GM18499 (cell line): ENCODE measurements around the gene ZNF232.
"Not testable (repeated sequence)": the region's sequence is repeated elsewhere in the genome, so short reads cannot be mapped to it uniquely, and the experiment has no call there.

Experiments
- ATAC-seq: cut with Tn5 transposase; IDR thresholded peaks from one replicate; pipeline ENCODE4 v1.9.1; 2021; ENCODE audit warnings: moderate number of reproducible peaks; ENCODE audit not compliant: insufficient read depth, unreplicated experiment

ZNF232 gene

DNA sequence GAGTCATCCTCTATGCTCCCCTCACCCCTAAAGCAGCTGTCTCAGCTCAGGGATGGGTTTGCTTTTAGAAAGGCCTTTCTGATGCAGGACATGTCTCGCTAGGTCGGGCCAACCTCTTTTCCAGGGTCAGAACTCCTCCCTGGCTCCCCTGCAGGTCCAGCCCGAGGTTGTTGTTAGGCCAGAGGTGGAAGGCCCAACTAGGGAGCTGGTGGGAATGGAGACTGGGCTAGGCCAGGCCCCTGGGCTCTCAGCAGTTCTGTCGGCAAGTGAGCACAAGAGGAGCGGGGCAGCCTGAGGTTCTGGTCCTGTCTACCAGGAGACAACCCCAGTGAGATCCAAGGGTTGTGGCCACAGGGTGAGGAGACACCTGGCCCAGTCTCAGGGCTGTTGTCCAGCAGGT, 19.0 kb upstream of the ZNF232 start:
- not testable (repeated sequence) for ATAC-seq

DNA sequence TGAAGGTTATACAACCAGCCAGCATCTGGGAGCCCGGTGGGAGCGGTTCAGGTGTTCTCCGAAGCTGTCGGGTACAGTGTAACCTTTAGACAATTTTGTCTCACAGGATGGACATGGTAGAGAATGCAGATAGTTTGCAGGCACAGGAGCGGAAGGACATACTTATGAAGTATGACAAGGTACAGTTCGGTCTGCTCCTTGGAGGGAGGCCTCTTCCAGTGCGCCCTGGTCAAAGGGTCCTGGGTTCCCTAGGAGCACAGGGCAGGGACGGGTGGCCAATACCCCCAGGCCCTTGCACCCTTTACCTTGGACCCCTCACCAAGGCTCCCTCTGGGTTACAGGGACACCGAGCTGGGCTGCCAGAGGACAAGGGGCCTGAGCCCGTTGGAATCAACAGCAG, 18.6 kb upstream of the ZNF232 start:
- not testable (repeated sequence) for ATAC-seq

DNA sequence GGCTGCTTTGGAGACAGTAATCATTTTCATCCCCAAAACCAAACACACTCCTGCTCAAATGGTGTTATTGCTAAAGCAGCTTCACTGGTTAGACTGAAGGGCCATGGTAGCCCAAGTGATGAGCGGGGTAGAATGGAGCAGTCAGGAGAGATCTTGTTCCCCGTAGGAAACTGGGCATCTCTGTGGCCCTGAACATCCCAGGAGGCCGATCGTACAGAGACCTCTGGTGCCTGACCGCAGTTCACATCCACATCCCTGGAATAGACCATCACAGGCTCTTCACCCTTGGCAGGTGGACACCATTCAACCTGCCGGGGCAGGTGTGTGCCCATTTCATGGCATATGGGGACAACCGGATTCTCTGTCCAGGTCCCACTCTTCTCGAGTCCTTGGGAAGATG, 18.1 kb upstream of the ZNF232 start:
- not testable (repeated sequence) for ATAC-seq

DNA sequence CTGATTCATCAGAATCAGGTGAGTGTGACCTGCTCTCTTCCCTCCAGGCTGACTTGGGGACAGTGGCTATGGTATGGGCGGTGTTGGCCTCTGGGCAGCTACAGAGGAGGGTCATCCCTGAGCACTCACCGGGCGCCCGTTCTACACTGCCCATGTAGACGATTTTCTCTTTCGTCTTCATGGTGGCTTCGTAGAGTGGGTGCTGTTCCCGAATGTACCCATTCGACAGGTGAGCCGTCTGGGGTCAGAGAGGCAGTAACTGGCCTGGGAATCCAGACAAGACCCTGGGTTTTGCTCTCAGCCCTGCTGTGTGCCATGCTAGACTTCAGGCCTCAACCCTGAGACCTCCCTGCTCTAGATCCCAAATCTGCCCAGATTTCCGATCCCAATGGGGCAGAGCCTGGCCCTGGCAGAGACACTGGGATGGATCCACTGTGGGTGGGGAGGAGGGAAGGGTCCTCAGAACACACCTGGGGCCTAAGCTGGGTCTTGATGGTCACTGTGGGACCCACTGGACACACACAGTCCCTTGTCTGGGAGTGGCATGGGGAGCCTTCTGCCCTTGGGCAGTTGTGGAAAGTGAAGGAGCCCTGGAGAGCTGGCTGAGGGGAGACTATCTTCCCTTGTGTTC, 17.3 kb upstream of the ZNF232 start:
- ATAC-seq: no peak

DNA sequence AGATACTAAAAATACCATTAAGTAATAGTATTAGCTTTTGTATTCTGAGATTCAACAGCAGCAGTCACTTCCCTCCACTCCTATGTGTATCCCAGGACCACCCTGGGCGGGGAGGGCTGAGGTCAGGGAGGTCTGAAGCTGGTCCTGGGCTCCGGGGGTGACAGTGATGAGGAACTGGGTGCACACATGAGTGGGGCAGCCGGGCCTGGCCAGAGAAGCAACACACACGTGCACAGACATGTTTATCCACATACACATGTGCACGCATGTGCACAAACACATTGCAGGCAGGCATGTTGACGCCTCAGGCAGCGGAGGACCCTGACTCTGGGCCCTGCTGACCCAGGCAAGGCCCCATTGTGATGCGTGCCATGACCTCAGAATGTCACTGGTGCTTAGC, 16.7 kb upstream of the ZNF232 start:
- ATAC-seq: not testable (repeated sequence)

DNA sequence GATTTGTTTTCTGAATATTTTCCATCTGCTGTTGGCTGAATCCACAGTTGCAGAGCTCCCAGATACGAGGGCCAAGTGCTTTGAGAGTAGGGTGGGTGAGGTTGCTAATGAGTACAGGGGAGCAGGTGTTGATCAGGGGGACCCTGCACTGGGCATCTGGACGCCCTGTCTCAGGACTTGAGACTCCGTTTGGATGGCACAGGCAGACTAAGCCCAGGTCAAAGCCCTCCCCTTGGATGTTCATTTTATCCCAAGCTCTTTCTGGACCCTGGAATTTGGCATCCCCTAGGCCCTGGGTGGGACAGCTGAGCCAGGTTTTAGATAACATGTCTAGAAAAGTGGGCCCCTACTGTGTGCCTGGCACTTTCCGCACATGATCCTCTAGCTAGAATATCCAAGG, 16.2 kb upstream of the ZNF232 start:
- ATAC-seq: no peak

DNA sequence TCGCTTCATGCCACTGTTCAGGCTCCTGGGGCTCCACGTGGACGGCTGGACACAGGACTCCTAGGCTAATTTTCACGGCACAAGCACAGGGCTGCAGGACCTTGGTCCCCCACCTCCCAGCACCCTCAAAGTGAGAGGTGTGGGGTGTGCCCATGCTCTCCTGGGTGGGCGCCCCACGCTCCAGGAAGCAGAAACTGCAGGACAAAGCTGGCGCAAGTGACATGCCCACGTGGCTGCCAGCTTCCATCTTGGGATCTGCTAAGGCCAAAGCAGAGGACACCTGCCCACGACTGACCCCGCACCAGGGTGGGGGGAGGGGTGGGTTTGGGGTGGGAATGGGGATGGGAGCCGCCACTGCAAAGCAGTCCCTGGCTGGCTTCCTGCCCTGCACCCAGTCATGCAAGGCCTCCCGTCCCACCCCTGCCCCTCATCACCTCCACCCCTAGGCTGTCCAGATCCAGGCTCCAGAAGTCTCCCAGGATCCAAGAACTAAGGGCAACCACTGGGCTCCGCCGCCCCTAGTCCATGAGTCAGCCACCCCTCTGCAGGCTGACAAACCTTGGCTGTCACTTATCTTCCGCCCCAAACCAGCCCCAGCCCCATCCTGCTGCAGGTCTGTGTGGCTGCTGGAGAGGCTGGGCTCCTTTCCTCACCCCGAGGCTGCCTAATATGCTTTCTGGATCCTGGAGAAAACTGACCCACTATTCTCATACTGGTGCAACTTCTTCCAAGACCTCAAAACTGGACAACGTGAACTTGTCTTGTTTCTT, 15.2 kb upstream of the ZNF232 start:
- ATAC-seq: no peak

DNA sequence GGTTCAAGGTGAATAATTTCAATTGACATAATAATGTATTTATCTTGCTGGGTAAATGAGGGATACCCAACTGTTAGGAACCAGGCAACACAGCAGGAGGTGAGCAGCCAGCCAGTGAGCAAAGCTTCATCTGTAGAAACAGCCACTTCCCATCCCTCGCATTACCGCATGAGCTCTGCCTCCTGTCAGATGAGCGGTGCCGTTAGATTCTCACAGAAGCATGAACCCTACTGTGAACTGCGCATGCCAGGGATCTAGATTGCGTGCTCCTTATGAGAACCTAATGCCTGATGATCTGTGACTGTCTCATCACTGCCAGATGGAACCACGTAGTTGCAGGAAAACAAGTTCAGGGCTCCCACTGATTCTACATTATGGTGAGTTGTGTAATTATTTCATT, 13.2 kb upstream of the ZNF232 start:
- not testable (repeated sequence) for ATAC-seq

DNA sequence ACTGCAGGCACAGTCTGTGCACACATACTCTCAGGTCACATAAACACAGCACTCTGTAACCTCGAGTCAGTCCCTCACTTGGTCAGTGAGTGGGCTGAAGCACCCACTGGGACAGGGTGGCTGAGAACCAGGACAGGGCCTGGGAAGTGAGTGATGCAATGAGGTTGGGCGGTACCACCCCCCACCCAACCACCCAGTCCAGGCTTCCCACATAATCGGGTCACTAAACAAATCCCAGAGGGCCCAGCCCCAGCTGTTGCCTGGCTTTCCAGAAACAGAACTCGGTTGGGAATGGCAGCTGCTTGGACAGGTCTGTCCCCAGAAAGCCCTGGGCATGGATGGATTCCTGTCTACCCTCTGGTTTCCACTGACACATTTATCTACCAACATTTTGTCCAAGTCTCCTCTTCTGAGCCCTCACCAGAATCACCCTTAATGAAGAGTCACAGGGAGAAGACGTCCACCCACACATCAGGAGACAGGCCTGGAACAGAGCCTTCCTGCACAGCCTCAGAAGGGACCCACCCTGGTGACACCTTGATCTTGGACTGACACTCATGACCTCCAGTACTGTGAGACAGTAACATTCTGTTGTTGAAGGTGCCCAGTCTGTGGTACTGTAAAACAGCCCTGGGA, 12.6 kb upstream of the ZNF232 start:
- not testable (repeated sequence) for ATAC-seq

DNA sequence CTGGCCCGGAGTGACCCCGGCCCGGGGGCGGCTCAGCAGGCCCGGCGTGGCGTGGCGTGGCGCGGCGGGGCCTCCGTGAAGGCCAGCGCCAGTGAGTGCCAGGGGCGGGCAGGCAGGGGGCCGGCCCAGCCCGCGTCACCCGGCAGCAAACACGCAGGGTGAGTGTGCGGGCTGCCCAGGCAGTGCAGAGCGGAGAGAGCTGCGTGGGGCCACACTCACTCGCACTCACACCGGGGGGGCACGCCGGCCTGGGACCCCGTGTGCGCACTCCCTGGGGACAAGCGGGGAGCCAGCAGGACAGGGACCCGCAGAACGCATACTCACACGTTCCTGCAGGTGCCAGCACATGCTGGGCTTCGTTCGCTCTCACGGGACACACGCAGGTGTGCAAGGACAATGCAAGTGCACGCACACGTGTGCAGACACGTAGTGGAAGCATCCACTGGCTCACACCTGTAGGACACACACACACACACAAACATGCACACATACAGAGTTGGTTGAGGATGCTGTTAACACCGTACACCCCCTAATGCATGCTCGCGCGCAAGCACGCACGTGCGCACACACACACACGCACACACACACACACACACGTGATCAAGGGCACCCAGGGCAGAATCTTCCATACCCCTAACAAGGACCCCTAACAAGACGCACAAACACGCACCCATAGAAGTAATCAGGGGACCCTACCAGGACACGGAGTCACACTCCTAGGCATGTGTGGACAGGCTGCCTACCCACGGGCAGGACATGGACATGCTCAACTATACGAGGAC, 11.9 kb upstream of the ZNF232 start:
- ATAC-seq: no peak

DNA sequence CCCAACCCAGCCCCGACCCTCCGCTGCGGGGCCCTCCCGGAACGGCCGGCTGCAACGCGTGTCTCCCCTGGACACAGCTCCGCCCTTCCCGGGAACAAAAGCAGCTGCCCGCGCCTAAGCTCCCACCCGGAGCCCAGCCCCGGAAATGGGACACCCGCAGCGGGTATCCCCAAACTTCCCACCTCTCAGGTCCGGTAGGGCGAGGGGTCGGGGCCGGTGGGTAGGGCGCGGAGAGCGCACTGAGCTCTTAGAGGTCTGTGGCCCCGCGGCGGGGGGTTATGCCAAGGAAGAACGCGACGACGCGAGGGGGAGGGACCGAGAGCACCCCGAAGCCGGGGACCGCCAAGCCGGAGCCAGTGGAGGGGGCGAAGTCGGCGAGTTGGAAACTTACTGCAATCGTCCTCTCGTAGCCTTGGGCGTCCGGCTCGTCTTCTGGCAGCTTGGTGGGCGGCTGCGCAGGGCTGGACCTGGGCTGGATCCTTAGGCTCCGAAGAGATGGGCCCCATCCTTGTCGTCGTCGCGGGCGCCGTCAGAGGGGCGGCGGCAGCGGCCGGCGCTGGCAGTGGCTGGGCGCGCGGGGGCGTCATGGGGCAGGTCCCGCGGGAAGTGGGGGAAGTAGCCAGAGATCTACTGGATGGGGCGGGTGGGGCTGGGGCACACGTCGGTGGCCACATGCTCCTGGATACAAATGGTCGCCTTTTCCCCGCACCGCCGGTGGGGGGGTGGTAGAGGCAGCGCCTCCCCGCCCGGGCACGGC, 11.1 kb upstream of the ZNF232 start:
- ATAC-seq: no peak

DNA sequence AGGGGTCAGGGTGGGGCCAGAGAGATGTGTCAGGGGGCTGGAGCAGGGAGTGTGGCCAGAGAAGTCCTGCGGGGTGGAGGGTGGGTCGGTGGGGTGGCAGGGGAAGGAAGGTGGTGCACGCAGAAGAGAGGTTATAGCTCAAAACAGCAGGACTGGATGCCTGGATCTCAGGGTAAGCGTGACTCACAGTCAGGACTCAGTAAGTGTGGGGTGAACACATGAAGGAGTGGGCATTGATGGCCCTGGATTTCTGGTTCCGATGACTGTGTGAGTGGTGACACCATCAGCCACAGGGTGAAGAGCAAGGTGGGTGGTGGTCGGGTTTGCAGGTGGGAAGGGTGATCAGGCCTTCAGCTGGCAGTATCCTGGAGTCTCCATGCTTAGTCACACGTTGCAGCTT, 10.4 kb upstream of the ZNF232 start:
- ATAC-seq: not testable (repeated sequence)

DNA sequence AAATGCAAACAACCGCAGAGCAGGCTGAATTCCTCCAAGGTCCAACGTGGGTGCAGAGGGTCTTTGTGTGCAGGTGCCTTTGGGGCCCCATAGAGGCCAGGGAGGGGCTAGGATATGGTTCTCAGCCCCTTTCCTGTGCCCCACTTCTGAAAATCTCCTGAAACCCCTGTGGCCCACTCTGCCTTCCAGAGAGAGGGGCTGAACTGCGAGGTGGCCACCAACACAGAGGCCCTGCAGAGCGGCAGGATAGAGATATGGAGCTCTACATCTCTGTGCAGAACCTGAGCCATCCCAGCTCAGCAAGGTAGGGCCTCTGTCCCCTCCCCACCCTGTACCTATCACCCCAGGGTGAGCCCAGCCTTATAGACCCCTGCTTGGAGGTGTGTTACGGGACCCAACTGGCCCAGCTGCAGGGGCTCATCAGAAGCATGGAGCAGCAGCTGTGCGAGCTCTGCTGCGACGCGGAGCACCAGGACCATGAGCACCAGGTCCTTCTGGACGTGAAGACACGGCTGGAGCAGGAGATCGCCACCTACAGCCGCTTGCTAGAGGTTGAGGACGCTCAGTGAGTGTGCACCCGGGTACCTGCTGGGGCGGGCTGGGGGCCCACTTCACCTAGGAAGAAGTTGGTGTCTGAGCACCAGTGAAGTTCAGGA, 9.6 kb upstream of the ZNF232 start:
- ATAC-seq: no peak

DNA sequence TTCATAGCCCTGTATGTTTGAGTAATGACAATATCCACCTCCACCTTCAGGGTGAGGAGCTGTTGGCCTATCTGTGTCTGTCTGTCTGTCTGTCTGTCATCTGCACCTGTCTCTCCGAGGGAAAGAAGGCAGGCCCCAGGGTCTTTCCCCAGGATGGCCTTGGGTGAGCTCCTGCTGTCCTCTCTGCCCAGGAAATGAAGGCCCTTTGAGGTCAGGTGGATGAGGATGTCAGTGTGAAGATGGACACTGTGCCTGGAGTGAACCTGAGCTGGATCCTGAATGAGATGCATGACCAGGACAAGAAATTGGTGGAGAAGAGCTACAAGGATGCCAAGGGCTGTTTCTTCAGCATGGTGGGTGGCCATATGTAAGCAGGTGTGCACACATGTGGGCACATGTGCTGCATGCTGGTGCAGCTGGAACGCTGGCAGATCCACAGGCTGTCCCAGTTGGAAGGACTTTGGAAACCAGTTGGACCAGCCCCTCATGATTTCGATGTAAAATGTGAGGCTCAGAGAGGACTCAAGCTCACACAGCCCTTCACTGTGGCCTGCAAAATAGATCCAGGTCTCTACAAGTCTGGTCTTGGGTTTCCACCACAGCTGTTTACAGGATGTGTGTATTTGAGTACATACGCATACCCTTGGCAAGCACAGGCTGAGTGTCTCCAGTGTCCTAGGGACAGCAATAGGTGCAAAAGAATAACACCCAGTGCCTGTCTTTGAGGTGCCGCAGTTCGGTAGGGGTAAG, 8.9 kb upstream of the ZNF232 start:
- not testable (repeated sequence) for ATAC-seq

DNA sequence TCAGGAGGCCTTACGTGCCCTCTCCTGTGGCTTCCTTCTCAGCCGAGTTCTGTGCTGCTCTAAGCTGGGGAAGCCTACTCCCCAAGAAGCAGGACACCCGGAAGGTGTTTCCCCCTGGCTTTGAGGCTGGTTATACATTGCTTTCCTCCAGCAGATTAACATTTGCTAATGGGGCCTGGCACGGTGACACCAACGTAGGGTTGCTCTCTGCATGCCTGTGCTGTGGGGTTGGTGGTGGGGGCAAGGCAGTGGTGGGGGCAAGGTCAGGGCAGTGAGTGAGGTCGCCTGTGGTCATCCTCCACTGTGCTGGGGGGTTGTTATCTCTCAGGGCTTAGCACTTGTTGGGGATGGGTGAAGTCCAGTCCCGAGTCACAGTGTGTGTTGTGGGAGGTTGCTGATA, 8.4 kb upstream of the ZNF232 start:
- no peak for ATAC-seq

DNA sequence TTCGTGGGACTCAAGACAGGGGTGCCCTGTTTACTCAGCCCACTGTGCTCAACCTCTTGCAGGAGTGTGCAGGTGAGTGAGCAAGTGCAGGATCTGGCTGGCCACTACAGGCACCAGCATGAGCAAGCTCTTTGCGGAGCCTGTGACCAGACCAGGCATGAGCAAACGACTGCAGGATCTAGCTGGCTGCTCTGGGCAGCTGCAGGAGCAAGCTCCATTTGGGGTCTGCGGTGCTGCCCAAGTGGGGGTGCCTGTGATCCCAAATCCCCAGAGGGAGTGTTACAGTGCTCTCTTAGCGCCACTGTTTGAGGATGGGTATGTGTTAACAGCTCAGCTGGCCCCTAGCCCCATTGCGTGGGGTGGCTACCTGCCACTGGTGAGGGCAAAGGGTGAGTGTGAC, 6.5 kb upstream of the ZNF232 start:
- ATAC-seq: no peak

DNA sequence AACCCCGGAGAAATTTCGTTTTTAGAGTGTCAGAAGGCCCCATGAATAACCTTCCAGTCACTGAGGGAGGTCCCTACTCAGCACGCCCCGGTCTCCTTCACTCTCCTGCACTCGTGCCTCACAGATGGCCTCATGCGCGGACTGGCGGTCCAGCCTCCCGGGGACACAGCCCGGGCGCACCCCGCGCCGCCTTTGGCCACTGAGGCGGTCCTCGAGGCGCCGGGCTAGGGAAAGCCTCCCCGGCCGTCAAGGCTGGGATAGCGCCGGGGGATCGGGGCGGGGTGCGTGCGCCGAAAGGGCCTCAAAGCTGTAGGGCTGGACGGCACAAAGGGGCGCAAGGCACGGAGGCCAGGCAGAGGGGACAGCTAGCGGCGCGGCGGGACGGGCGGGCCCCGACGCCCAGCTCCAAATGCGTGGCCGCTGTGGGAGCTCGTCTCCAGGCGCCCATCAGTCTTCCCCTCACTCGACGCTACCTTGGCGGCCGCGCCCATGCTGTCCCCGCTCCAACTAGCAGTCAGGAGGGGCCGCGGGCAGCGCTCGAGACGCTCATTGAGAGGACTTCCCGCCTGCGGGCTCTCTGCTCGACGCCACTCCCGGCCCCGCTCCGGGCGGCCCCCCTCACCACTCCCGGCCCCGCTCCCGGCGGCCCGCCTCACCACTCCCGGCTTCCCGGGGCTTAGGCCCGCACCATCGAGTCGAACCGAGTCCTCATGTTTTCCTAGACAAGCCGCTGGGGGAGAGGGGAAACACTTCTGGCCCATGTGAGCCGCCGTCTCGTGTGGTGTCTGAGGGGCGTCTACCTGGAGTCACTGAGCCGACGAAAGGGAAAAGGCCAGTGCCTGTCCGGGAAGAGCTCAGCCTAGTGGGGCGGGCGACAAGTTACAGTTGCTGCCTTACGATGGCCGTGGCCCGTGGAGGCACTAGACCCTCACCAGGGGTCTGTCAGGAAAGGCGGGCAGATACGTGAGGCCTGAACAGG, 4.3 kb upstream of the ZNF232 start, which contains the start of gene USP6:
USP6 (plus strand) TSS at position 360 of the 979 bp plus-strand sequence. CDS start 14,336 bp downstream, outside the sequence.
- no peak for ATAC-seq

DNA sequence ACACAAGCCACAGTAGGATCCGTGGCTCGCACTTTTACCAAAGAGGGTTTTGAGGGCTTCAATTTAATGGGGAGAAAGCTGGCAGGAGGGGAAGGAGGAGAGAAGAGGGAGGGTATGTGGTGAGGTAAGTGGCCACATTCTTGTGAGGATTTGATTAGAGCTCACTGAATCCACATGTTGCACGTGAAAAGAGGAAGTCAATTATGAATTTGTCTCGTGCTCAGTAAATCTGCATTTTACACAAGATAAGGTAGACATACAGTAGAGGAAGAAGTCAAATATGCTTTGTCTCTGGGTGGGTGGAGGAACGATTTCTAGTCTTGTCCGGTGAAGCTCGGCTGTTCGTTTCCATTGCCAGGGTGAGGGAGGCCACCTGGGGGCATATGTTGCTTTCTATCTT, 862 bp downstream of the ZNF232 start:
- no peak for ATAC-seq
